ENCODE measurements around the gene TMEM8B. TPM values are rescaled to one million over a fixed set of nuclear protein-coding genes. Genes with fewer than 3 reads are reported as not detected.

TMEM8B gene
- polyA plus RNA-seq (1.3 to 2.0 TPM (median 2.0 TPM) in 3 replicates), polyA minus RNA-seq (3.0 to 11.8 TPM (median 4.5 TPM) in 3 replicates)
- 0.34 TPM for polyA plus RNA-seq (2011; ENCODE audit: low read depth)
- 1.5 and 2.8 TPM in 2 replicates for polyA plus RNA-seq (2011; cell fraction: cytosol; rRNA removed)
- 6.7 and 9.9 TPM in 2 replicates for polyA plus RNA-seq (2011; cell fraction: nucleus; rRNA removed)
- 4.2 and 4.6 TPM in 2 replicates for polyA plus RNA-seq (2012; ENCODE audit: low replicate concordance)
- 2.5 TPM for polyA minus RNA-seq (2011; cell fraction: cytosol; rRNA and poly(A)+ RNA removed)
- polyA minus RNA-seq (2011; cell fraction: nucleus; rRNA and poly(A)+ RNA removed) = 1.6 and 2.8 TPM in 2 replicates

- dilution Hi-C loops (cut with MboI; ENCODE audit: extremely low pct_ligation_motif_present, low sequenced_read_pairs) = no loop called here
- H3K27ac ChIP-seq (ENCODE audit: control insufficient read depth, insufficient read depth, low read length) = peak within 1 kb of the TSS; percentile 47
- TF ChIP-seq CTCF (optimal IDR thresholded peaks at IDR 0.05 in 1 of 3, IDR thresholded peaks at IDR 0.05 in 1 of 3, conservative IDR thresholded peaks at IDR 0.05 in 1 of 3; ENCODE audit: extremely low read depth in 1 of 3, insufficient read depth in 2 of 3, low read length in 3 of 3) (no peak), EZH2 (IDR thresholded peaks at IDR 0.05; ENCODE audit: low read length) (no peak)
Observed at GRCh38 chr9:35829084-35829763, at the start of gene TMEM8B. Gene TMEM8B, plus strand, starts transcription at chr9:35829228. Its CDS starts 220 bp downstream, at chr9:35829448.

GRCh38 chr9:35781066-35781465 lies 48.0 kb upstream of the TMEM8B start:
- no peak for FAIRE-seq
- Histone ChIP-seq H3K9me3 (ENCODE audit: control insufficient read depth, low read depth, low read length) (no peaks in the 10 kb centered on the region), H3K79me2 (ENCODE audit: control insufficient read depth, insufficient read depth, low read length) (no peaks in the 10 kb centered on the region), H2AFZ (ENCODE audit: control insufficient read depth, low read length) (no peak overlapping the region), H3K27me3 (ENCODE audit: control insufficient read depth, extremely low read depth, insufficient read depth, low read length) (no peaks in the 10 kb centered on the region), H3K9me1 (ENCODE audit: control insufficient read depth, extremely low read depth, insufficient read depth, low read length) (no peaks in the 10 kb centered on the region), H4K20me1 (ENCODE audit: control insufficient read depth, extremely low read depth, insufficient read depth, low read length) (no peaks in the 10 kb centered on the region), H3K36me3 (ENCODE audit: control insufficient read depth in 2 of 2, extremely low read depth in 1 of 2, insufficient read depth in 2 of 2, low read length in 2 of 2) (no peaks in the 10 kb centered on the region), H3K4me3 (ENCODE audit: control insufficient read depth in 2 of 3, extremely low read depth in 1 of 3, insufficient read depth in 2 of 3, low read depth in 1 of 3, low read length in 3 of 3) (no peak overlapping the region), H3K4me2 (ENCODE audit: control insufficient read depth, extremely low read depth, insufficient read depth, low read depth, low read length) (no peak overlapping the region), H3K9ac (ENCODE audit: control insufficient read depth, extremely low read depth, insufficient read depth, low read length) (no peak overlapping the region), H3K4me1 (ENCODE audit: control insufficient read depth, extremely low read depth, insufficient read depth, low read length) (no peaks in the 10 kb centered on the region), H3K27ac (ENCODE audit: control insufficient read depth, insufficient read depth, low read length) (no peak overlapping the region)
- no peak for DNase-seq (ENCODE audit: low read depth, low spot score)
- TF ChIP-seq CTCF (optimal IDR thresholded peaks at IDR 0.05 in 1 of 3, IDR thresholded peaks at IDR 0.05 in 1 of 3, conservative IDR thresholded peaks at IDR 0.05 in 1 of 3; ENCODE audit: extremely low read depth in 1 of 3, insufficient read depth in 2 of 3, low read length in 3 of 3) (no peak), EZH2 (IDR thresholded peaks at IDR 0.05; ENCODE audit: low read length) (no peak)
- dilution Hi-C loops (cut with MboI; ENCODE audit: extremely low pct_ligation_motif_present, low sequenced_read_pairs) = no loop called here

More at GRCh38 chr9:35829084-35829763, at the start of gene TMEM8B:
- Histone ChIP-seq H3K4me1 (ENCODE audit: control insufficient read depth, extremely low read depth, insufficient read depth, low read length) (peaks cover 18% of the 10 kb centered on the region), H2AFZ (ENCODE audit: control insufficient read depth, low read length) (peak within 1 kb of the TSS; percentile 98), H3K9ac (ENCODE audit: control insufficient read depth, extremely low read depth, insufficient read depth, low read length) (peak within 1 kb of the TSS; percentile 78), H4K20me1 (ENCODE audit: control insufficient read depth, extremely low read depth, insufficient read depth, low read length) (no peaks in the 10 kb centered on the region), H3K36me3 (ENCODE audit: control insufficient read depth in 2 of 2, extremely low read depth in 1 of 2, insufficient read depth in 2 of 2, low read length in 2 of 2) (no peaks in the 10 kb centered on the region), H3K79me2 (ENCODE audit: control insufficient read depth, insufficient read depth, low read length) (no peaks in the 10 kb centered on the region), H3K4me2 (ENCODE audit: control insufficient read depth, extremely low read depth, insufficient read depth, low read depth, low read length) (peak within 1 kb of the TSS; percentile 92), H3K27me3 (ENCODE audit: control insufficient read depth, extremely low read depth, insufficient read depth, low read length) (no peaks in the 10 kb centered on the region), H3K9me1 (ENCODE audit: control insufficient read depth, extremely low read depth, insufficient read depth, low read length) (no peaks in the 10 kb centered on the region), H3K4me3 (ENCODE audit: control insufficient read depth in 2 of 3, extremely low read depth in 1 of 3, insufficient read depth in 2 of 3, low read depth in 1 of 3, low read length in 3 of 3) (peak within 1 kb of the TSS; percentile 53 to 84 (median 79)), H3K9me3 (ENCODE audit: control insufficient read depth, low read depth, low read length) (no peaks in the 10 kb centered on the region)
- FAIRE-seq (no peak), DNase-seq (ENCODE audit: low read depth, low spot score) (no peak)
